ENCODE data around the gene KIAA1191. TPM values are rescaled to one million over a fixed set of nuclear protein-coding genes. Genes with fewer than 3 reads are reported as not detected.
A peak's percentile ranks its signal among the peaks of the same experiment; 100 is the strongest.

Gene KIAA1191
- total and polyA plus RNA-seq, 7 experiments from 2014 or later = 43.1 to 76.6 (median 60.5) TPM

- no peak overlapping the region for H3K27ac Mint-ChIP-seq
- CTCF ChIA-PET = no interaction called here
- H3K9me3 Mint-ChIP-seq = no peaks in the 10 kb centered on the region
- POLR2A ChIA-PET = interaction anchor here (0.9 kb wide), 1 partner anchor 20 kb away, joined by 4 read pairs; no protein-coding TSS in a partner anchor
- Histone ChIP-seq H3K27ac (ENCODE audit: low read depth, low read length) (no peak overlapping the region), H3K9me3 (ENCODE audit: control insufficient read depth in 2 of 3, low read length in 3 of 3) (no peaks in the 10 kb centered on the region), H3K4me3 (ENCODE audit: low read length) (no peak overlapping the region), H3K27me3 (ENCODE audit: control insufficient read depth in 2 of 2, insufficient read depth in 2 of 2, low read length in 2 of 2) (no peaks in the 10 kb centered on the region), H3K4me1 (ENCODE audit: control insufficient read depth in 2 of 2, insufficient read depth in 2 of 2, low read length in 2 of 2) (peaks cover under 1 to 3% of the 10 kb centered on the region in 2 donors), H3K36me3 (ENCODE audit: control insufficient read depth in 2 of 3, insufficient read depth in 3 of 3, low read length in 3 of 3) (peaks cover 0 to 50% (median 5%) of the 10 kb centered on the region in 3 experiments)
- intact Hi-C loops (cut with micrococcal nuclease) = loop anchor here in 1 of 2 donors (10.0 kb wide), 1 partner anchor 147 kb away; the partner anchor contains the start of gene SIMC1
- H3K4me3 Mint-ChIP-seq = no peak overlapping the region
- peaks cover 3 to 38% (median 14%) of the 10 kb centered on the region in 5 donors for H3K36me3 Mint-ChIP-seq
- H3K27me3 Mint-ChIP-seq = no peaks in the 10 kb centered on the region
- DNase-seq (no peak), ATAC-seq (no peak)
- H3K4me1 Mint-ChIP-seq = peaks cover 4 to 16% (median 14%) of the 10 kb centered on the region in 7 donors
Observed at GRCh38 chr5:176381979-176382378, 20.4 kb upstream of the KIAA1191 start.

- DNase-seq (no peak), ATAC-seq (no peak)
- Histone ChIP-seq H3K36me3 (ENCODE audit: control insufficient read depth in 2 of 3, insufficient read depth in 3 of 3, low read length in 3 of 3) (peaks cover 0 to 50% (median 5%) of the 10 kb centered on the region in 3 experiments), H3K4me1 (ENCODE audit: control insufficient read depth in 2 of 2, insufficient read depth in 2 of 2, low read length in 2 of 2) (peaks cover 0 to 2% of the 10 kb centered on the region in 2 donors), H3K4me3 (ENCODE audit: low read length) (no peak overlapping the region), H3K9me3 (ENCODE audit: control insufficient read depth in 2 of 3, low read length in 3 of 3) (no peaks in the 10 kb centered on the region), H3K27me3 (ENCODE audit: control insufficient read depth in 2 of 2, insufficient read depth in 2 of 2, low read length in 2 of 2) (no peaks in the 10 kb centered on the region), H3K27ac (ENCODE audit: low read depth, low read length) (no peak overlapping the region)
- intact Hi-C loops (cut with micrococcal nuclease) = loop anchor here in 1 of 2 donors (10.0 kb wide), 1 partner anchor 147 kb away; the partner anchor contains the start of gene SIMC1
- CTCF ChIA-PET = no interaction called here
- POLR2A ChIA-PET = no interaction called here
- no peak overlapping the region for H3K4me3 Mint-ChIP-seq
- H3K27ac Mint-ChIP-seq = no peak overlapping the region
- H3K36me3 Mint-ChIP-seq = peaks cover 3 to 39% (median 14%) of the 10 kb centered on the region in 5 donors
- no peaks in the 10 kb centered on the region for H3K27me3 Mint-ChIP-seq
- H3K9me3 Mint-ChIP-seq = no peaks in the 10 kb centered on the region
- peaks cover 0 to 10% (median 9%) of the 10 kb centered on the region in 7 donors for H3K4me1 Mint-ChIP-seq
Observed at GRCh38 chr5:176381423-176381822, 19.9 kb upstream of the KIAA1191 start.

- H3K9me3 Mint-ChIP-seq = no peaks in the 10 kb centered on the region
- intact Hi-C loops (cut with micrococcal nuclease) = loop anchor here in 1 of 2 donors (10.0 kb wide), 1 partner anchor 145 kb away; the partner anchor contains the start of gene SIMC1
- ATAC-seq (no peak), DNase-seq (no peak)
- peak overlapping the region in 2 of 9 donors; percentile 52 to 53 for H3K27ac Mint-ChIP-seq
- no peaks in the 10 kb centered on the region for H3K27me3 ChIP-seq (ENCODE audit: control insufficient read depth in 2 of 2, insufficient read depth in 2 of 2, low read length in 2 of 2)
- POLR2A ChIA-PET = interaction anchor here (1.0 kb wide), 1 partner anchor 18 kb away, joined by 4 read pairs; the partner anchor contains the start of gene KIAA1191
- no peak overlapping the region for H3K4me3 ChIP-seq (ENCODE audit: low read length)
- no peak overlapping the region for H3K27ac ChIP-seq (ENCODE audit: low read depth, low read length)
- peaks cover 0 to 40% (median 3%) of the 10 kb centered on the region in 3 experiments for H3K36me3 ChIP-seq (ENCODE audit: control insufficient read depth in 2 of 3, insufficient read depth in 3 of 3, low read length in 3 of 3)
- no peaks in the 10 kb centered on the region for H3K4me1 Mint-ChIP-seq
- no peak overlapping the region for H3K4me3 Mint-ChIP-seq
- CTCF ChIA-PET = no interaction called here
- H3K36me3 Mint-ChIP-seq = peaks cover 0 to 32% (median 14%) of the 10 kb centered on the region in 5 donors
- no peaks in the 10 kb centered on the region for H3K9me3 ChIP-seq (ENCODE audit: control insufficient read depth in 2 of 3, low read length in 3 of 3)
- H3K27me3 Mint-ChIP-seq = no peaks in the 10 kb centered on the region
- no peaks in the 10 kb centered on the region for H3K4me1 ChIP-seq (ENCODE audit: control insufficient read depth in 2 of 2, insufficient read depth in 2 of 2, low read length in 2 of 2)
Observed at GRCh38 chr5:176379881-176380280, 18.3 kb upstream of the KIAA1191 start.

GRCh38 chr5:176373100-176373818, 11.7 kb upstream of the KIAA1191 start:
- ChIA-PET POLR2A (no interaction called here), CTCF (no interaction called here)
- H3K4me1 ChIP-seq (ENCODE audit: control insufficient read depth in 2 of 2, insufficient read depth in 2 of 2, low read length in 2 of 2) = no peaks in the 10 kb centered on the region
- Mint-ChIP-seq H3K36me3 (peaks cover 0 to 7% (median 0%) of the 10 kb centered on the region in 5 donors), H3K27ac (peak overlapping the region in 2 of 9 donors; percentile 25 to 57), H3K27me3 (no peaks in the 10 kb centered on the region), H3K9me3 (no peaks in the 10 kb centered on the region), H3K4me1 (peaks cover 0 to 3% (median 0%) of the 10 kb centered on the region in 7 donors), H3K4me3 (no peak overlapping the region)
- H3K9me3 ChIP-seq (ENCODE audit: control insufficient read depth in 2 of 3, low read length in 3 of 3) = no peaks in the 10 kb centered on the region
- ATAC-seq (peak; percentile 52), DNase-seq (no peak)
- H3K27me3 ChIP-seq (ENCODE audit: control insufficient read depth in 2 of 2, insufficient read depth in 2 of 2, low read length in 2 of 2) = no peaks in the 10 kb centered on the region
- H3K36me3 ChIP-seq (ENCODE audit: control insufficient read depth in 2 of 3, insufficient read depth in 3 of 3, low read length in 3 of 3) = peaks cover 0 to 9% (median 0%) of the 10 kb centered on the region in 3 experiments
- no peak overlapping the region for H3K4me3 ChIP-seq (ENCODE audit: low read length)
- H3K27ac ChIP-seq (ENCODE audit: low read depth, low read length) = no peak overlapping the region
- intact Hi-C loops (cut with micrococcal nuclease) = no loop called here

- intact Hi-C loops (cut with micrococcal nuclease) = no loop called here
- no peaks in the 10 kb centered on the region for H3K9me3 ChIP-seq (ENCODE audit: control insufficient read depth in 2 of 3, low read length in 3 of 3)
- H3K4me1 ChIP-seq (ENCODE audit: control insufficient read depth in 2 of 2, insufficient read depth in 2 of 2, low read length in 2 of 2) = no peaks in the 10 kb centered on the region
- H3K4me3 Mint-ChIP-seq = no peak overlapping the region
- ATAC-seq = peak; percentile 66
- ChIA-PET CTCF (no interaction called here), POLR2A (interaction anchor here (0.7 to 1.4 kb wide), 2 partner anchors 10 to 547 kb away, joined by 3 to 6 read pairs; partner anchors contain the start of gene KIAA1191)
- H3K27ac Mint-ChIP-seq = peak overlapping the region in 2 of 9 donors; percentile 56 to 70
- H3K36me3 ChIP-seq (ENCODE audit: control insufficient read depth in 2 of 3, insufficient read depth in 3 of 3, low read length in 3 of 3) = peaks cover 0 to 9% (median 0%) of the 10 kb centered on the region in 3 experiments
- no peak for DNase-seq
- no peak overlapping the region for H3K27ac ChIP-seq (ENCODE audit: low read depth, low read length)
- no peaks in the 10 kb centered on the region for H3K27me3 Mint-ChIP-seq
- H3K4me3 ChIP-seq (ENCODE audit: low read length) = no peak overlapping the region
- peaks cover 0 to 16% (median 7%) of the 10 kb centered on the region in 5 donors for H3K36me3 Mint-ChIP-seq
- H3K9me3 Mint-ChIP-seq = peaks cover 0 to 2% (median 0%) of the 10 kb centered on the region in 11 donors
- no peaks in the 10 kb centered on the region for H3K27me3 ChIP-seq (ENCODE audit: control insufficient read depth in 2 of 2, insufficient read depth in 2 of 2, low read length in 2 of 2)
- peaks cover 0 to 11% (median 7%) of the 10 kb centered on the region in 7 donors for H3K4me1 Mint-ChIP-seq
Observed at GRCh38 chr5:176371621-176372539, 10.3 kb upstream of the KIAA1191 start.
